MCF 10A (cell line): Measurements from ENCODE around the gene NEU2. TPM values are rescaled to one million over a fixed set of nuclear protein-coding genes. Genes with fewer than 3 reads are reported as not detected.

Experiments used
- BruUV-seq: library from RNA; stranded (reverse); fragments of 400-500 nt; replicated peaks from 2 replicates; lab custom pipeline; 2021; lab: Mats Ljungman, UMichigan
- CTCF ChIA-PET: fragments of 300-600 bp; sonication (Branson Sonifier 250); formaldehyde crosslinking; extraction: SDS; loops from one replicate; lab custom pipeline; 2021; ENCODE audit warnings: antibody characterized with exemption, inconsistent platforms; lab: Yijun Ruan, JAX
- POLR2A ChIA-PET: fragments of 300-600, 350-650 bp; sonication (Branson Sonifier 250); formaldehyde crosslinking; extraction: SDS; loops from one replicate; lab custom pipeline; 2020; ENCODE audit warnings: antibody characterized with exemption, inconsistent platforms; lab: Yijun Ruan, JAX
- DNase-seq: peaks from one replicate; pipeline ENCODE4 v3.0.0-alpha.2; 2018; ENCODE audit not compliant: unreplicated experiment
- H3K27ac Mint-ChIP-seq: one replicate; pipeline ENCODE4 v1.8.0; 2022; ENCODE audit warnings: mild to moderate bottlenecking, low read depth, mixed read lengths; ENCODE audit not compliant: unreplicated experiment
- H3K27me3 Mint-ChIP-seq: one replicate; pipeline ENCODE4 v1.8.0; 2022; ENCODE audit warnings: mixed read lengths; ENCODE audit not compliant: insufficient read depth, unreplicated experiment
- H3K36me3 Mint-ChIP-seq: one replicate; pipeline ENCODE4 v1.8.0; 2022; ENCODE audit warnings: mild to moderate bottlenecking, moderate library complexity, mixed read lengths; ENCODE audit not compliant: insufficient read depth, unreplicated experiment
- H3K4me1 Mint-ChIP-seq: one replicate; pipeline ENCODE4 v1.8.0; 2022; ENCODE audit warnings: mixed read lengths; ENCODE audit not compliant: insufficient read depth, unreplicated experiment
- H3K4me3 Mint-ChIP-seq: one replicate; pipeline ENCODE4 v1.8.0; 2022; ENCODE audit warnings: mild to moderate bottlenecking, moderate library complexity, mixed read lengths; ENCODE audit not compliant: unreplicated experiment
- H3K9me3 Mint-ChIP-seq: one replicate; pipeline ENCODE4 v1.8.0; 2022; ENCODE audit warnings: mixed read lengths; ENCODE audit not compliant: unreplicated experiment
- intact Hi-C: fragments of 100-400 bp; cut with micrococcal nuclease; formaldehyde crosslinking; loops from 2 replicates; pipeline ENCODE4 v1.14.1; 2022
- total RNA-seq: library from RNA; stranded (reverse); gene quantifications from 2 replicates; pipeline ENCODE4 v1.2.3, GENCODE V29; 2022
- TF ChIP-seq, protein P1 (sequence below): fragments of 200-600 bp; IDR thresholded peaks from one replicate; pipeline ENCODE4 v1.8.0; 2022; ENCODE audit warnings: antibody characterized with exemption, mild to moderate bottlenecking; ENCODE audit not compliant: unreplicated experiment

Gene NEU2
- total RNA-seq, 1 experiment from 2014 or later: not detected

DNA sequence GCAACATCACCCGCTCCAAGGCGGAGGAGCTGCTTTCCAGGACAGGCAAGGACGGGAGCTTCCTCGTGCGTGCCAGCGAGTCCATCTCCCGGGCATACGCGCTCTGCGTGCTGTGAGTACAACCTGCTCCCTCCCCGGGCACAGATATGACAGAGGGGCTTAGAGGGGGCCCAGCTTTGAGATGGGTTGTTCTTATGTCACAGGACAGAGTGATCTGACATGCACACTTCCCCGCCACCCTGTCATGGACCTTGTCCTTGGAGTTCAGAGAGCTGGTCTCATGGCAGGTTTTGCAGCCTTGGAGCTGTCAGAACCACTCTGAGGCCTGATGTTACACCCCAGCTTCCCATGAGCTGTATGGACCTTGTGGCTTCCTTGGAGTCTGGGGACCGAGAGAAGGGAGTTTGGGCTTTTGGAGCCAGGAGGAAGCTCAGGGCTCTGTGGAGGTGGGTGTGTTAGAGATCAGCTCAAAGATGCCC, 28.1 kb downstream of the NEU2 start:
- no peak overlapping the region for H3K27ac Mint-ChIP-seq
- no peaks in the 10 kb centered on the region for H3K4me1 Mint-ChIP-seq
- no peaks in the 10 kb centered on the region for H3K9me3 Mint-ChIP-seq
- no TSS peak for BruUV-seq
- intact Hi-C loops: no loop called here
- DNase-seq: no peak
- no peaks in the 10 kb centered on the region for H3K36me3 Mint-ChIP-seq
- H3K27me3 Mint-ChIP-seq: no peaks in the 10 kb centered on the region
- TF ChIP-seq, protein P1, sequence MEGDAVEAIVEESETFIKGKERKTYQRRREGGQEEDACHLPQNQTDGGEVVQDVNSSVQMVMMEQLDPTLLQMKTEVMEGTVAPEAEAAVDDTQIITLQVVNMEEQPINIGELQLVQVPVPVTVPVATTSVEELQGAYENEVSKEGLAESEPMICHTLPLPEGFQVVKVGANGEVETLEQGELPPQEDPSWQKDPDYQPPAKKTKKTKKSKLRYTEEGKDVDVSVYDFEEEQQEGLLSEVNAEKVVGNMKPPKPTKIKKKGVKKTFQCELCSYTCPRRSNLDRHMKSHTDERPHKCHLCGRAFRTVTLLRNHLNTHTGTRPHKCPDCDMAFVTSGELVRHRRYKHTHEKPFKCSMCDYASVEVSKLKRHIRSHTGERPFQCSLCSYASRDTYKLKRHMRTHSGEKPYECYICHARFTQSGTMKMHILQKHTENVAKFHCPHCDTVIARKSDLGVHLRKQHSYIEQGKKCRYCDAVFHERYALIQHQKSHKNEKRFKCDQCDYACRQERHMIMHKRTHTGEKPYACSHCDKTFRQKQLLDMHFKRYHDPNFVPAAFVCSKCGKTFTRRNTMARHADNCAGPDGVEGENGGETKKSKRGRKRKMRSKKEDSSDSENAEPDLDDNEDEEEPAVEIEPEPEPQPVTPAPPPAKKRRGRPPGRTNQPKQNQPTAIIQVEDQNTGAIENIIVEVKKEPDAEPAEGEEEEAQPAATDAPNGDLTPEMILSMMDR: no peak
- no peak overlapping the region for H3K4me3 Mint-ChIP-seq
- ChIA-PET POLR2A (interaction anchor here (0.5 to 1.2 kb wide), 3 partner anchors 13 to 755 kb away, joined by 3 to 4 read pairs (median 3); no protein-coding TSS in a partner anchor), CTCF (interaction anchor here (0.6 to 0.7 kb wide), 3 partner anchors 23 to 341 kb away, joined by 3 read pairs; no protein-coding TSS in a partner anchor)

DNA sequence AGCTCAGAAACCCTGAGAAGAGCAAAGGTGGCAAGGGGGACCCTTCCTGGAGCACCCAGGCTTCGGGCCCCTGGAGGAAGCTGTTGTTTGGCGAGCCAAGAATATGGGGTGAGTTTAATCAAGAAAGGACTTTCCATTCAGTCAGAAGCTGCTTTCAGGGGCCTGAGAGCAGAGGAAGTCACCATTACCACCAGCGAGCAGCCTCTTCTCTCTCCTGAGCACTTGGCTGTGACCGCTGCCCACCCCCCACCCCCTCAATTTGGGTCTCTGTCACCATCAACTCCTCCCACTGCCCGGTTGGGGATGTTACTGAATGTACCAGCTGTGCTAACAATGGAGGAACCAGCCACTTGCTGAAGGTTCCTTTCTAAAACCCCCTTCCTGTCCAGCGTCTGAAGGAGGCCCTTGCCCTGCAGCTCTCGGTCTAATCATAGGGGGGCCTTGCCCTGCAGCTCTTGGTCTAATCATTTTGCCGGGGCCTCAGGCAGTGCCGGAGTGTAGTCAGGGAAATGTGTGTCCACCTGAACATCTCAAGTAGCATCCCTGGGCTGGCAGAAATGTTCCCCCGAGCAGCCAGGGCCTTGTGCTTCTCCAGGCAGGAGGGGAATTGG, 28.6 kb downstream of the NEU2 start:
- DNase-seq: no peak
- POLR2A ChIA-PET: interaction anchor here (0.5 to 0.9 kb wide), 2 partner anchors 98 to 755 kb away, joined by 3 read pairs; no protein-coding TSS in a partner anchor
- BruUV-seq: no TSS peak
- Mint-ChIP-seq H3K27ac (no peak overlapping the region), H3K36me3 (no peaks in the 10 kb centered on the region), H3K9me3 (no peaks in the 10 kb centered on the region), H3K4me1 (no peaks in the 10 kb centered on the region), H3K4me3 (no peak overlapping the region), H3K27me3 (no peaks in the 10 kb centered on the region)
- CTCF ChIA-PET: interaction anchor here (0.6 kb wide), 1 partner anchor 81 kb away, joined by 3 read pairs; no protein-coding TSS in a partner anchor
- intact Hi-C loops: no loop called here
- TF ChIP-seq, protein P1: no peak

DNA sequence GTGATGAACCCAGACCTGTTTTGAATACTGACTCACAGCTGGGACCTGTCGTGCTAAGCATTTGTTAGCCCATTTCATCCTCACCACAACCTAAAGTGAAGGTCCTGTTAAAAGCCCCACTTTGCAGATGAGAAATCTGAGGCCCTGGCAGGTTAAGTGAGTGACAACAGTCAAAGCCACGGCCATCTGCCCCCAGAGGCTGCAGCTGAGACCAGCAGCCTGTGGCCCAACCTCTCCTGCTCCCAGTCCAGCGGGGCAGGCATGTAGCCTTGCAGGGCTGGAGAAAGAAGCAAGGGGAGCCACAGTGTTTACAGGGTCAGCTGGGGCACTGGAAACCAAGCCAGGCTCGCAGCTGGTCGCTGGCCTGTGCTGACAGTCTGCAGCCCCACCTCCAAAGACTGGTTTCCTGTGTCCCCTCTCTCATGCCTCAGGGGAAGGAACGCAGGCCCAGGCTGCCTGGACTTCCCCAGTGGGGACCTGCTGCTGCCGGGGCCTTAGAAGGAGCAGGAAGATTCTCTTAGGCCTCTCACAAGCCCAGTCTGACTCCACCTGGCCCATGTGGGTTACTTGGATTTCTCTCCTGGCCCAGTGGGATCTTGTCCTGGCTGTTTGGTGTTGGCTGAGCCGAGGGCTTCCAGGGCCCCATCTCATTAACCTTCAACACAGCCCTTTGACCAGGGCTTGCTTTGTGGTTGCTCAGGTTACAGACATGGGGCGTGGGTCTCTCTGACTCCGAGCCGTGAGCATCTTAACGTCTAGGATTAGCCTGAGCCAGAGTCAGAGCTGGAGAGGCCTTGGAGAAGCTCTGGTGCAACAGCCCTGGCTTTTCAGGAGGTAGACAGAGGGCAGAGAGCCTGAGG, 29.3 kb downstream of the NEU2 start:
- no peak overlapping the region for H3K27ac Mint-ChIP-seq
- ChIA-PET POLR2A (no interaction called here), CTCF (no interaction called here)
- TF ChIP-seq, protein P1: no peak
- no peaks in the 10 kb centered on the region for H3K36me3 Mint-ChIP-seq
- H3K27me3 Mint-ChIP-seq: no peaks in the 10 kb centered on the region
- no peak for DNase-seq
- H3K4me1 Mint-ChIP-seq: peaks cover 2% of the 10 kb centered on the region
- no TSS peak for BruUV-seq
- H3K9me3 Mint-ChIP-seq: no peaks in the 10 kb centered on the region
- intact Hi-C loops: no loop called here
- no peak overlapping the region for H3K4me3 Mint-ChIP-seq

DNA sequence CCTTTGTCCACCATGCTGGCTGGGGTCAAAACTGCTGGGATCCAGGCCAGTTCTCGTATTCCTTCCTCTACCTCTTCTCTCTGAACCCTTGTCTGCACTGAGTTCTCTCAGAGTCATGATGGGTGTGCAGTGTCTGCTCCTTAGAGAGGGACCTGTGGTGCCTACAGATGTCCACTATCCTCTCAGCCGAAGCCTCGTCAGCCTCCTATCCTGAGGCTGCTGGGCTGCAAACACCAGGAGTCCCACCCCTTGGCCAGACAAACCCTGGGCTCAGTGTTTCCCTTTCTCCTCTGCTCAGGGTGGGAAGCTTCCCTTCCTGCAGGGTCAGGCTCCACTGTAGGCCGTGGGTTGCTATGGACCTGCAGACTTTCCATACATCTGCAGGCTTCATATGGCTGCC, 30.0 kb downstream of the NEU2 start:
- no peak overlapping the region for H3K4me3 Mint-ChIP-seq
- no peaks in the 10 kb centered on the region for H3K27me3 Mint-ChIP-seq
- no peak overlapping the region for H3K27ac Mint-ChIP-seq
- H3K4me1 Mint-ChIP-seq: peaks cover 8% of the 10 kb centered on the region
- ChIA-PET CTCF (interaction anchor here (1.4 kb wide), 1 partner anchor 188 kb away, joined by 5 read pairs; no protein-coding TSS in a partner anchor), POLR2A (no interaction called here)
- TF ChIP-seq, protein P1: no peak
- intact Hi-C loops: no loop called here
- DNase-seq: no peak
- no peaks in the 10 kb centered on the region for H3K36me3 Mint-ChIP-seq
- no peaks in the 10 kb centered on the region for H3K9me3 Mint-ChIP-seq
- no TSS peak for BruUV-seq
